GM19467 (cell line): ENCODE results near the gene KRTAP1-1.
"Not testable (repeated sequence)": the region's sequence is repeated elsewhere in the genome, so short reads cannot be mapped to it uniquely, and the experiment has no call there.

Source experiments
- ATAC-seq: cut with Tn5 transposase; IDR thresholded peaks from one replicate; pipeline ENCODE4 v1.9.1; 2021; ENCODE audit warnings: mild to moderate bottlenecking, moderate library complexity; ENCODE audit not compliant: unreplicated experiment

The KRTAP1-1 gene

GRCh38 chr17:41057547-41057946, 16.3 kb upstream of the KRTAP1-1 start:
- ATAC-seq: no peak

GRCh38 chr17:41055130-41055529, 13.9 kb upstream of the KRTAP1-1 start, which contains the start of gene KRTAP2-2:
TSS of gene KRTAP2-2 (minus strand) at chr17:41055230. CDS start at chr17:41055211, 19 bp downstream.
- ATAC-seq: not testable (repeated sequence)

- ATAC-seq: not testable (repeated sequence)
Measured at GRCh38 chr17:41054556-41054955, 13.3 kb upstream of the KRTAP1-1 start.

GRCh38 chr17:41054025-41054424, 12.8 kb upstream of the KRTAP1-1 start:
- ATAC-seq: no peak

- no peak for ATAC-seq
Measured at GRCh38 chr17:41052566-41052965, 11.3 kb upstream of the KRTAP1-1 start.

- ATAC-seq: no peak
Measured at GRCh38 chr17:41049110-41049509, 7.9 kb upstream of the KRTAP1-1 start.

- no peak for ATAC-seq
Measured at GRCh38 chr17:41048441-41048840, 7.2 kb upstream of the KRTAP1-1 start.

GRCh38 chr17:41046735-41047465, 5.7 kb upstream of the KRTAP1-1 start, which contains the start of gene KRTAP2-1:
TSS of gene KRTAP2-1 (minus strand) at chr17:41047316. CDS start at chr17:41047267, 49 bp downstream.
- ATAC-seq: not testable (repeated sequence)

- no peak for ATAC-seq
Measured at GRCh38 chr17:41042953-41043352, 1.7 kb upstream of the KRTAP1-1 start.

GRCh38 chr17:41037853-41038350, 3.3 kb downstream of the KRTAP1-1 start:
- ATAC-seq: no peak

GRCh38 chr17:41034346-41034935, 6.8 kb downstream of the KRTAP1-1 start, which contains the start of gene KRTAP1-3:
TSS of gene KRTAP1-3 (minus strand) at chr17:41034874. CDS start at chr17:41034821, 53 bp downstream.
- not testable (repeated sequence) for ATAC-seq

- ATAC-seq: no peak
Measured at GRCh38 chr17:41029633-41030245, 11.5 kb downstream of the KRTAP1-1 start, which contains the start of gene KRTAP1-4. TSS of gene KRTAP1-4 (minus strand) at chr17:41030195. CDS start at chr17:41030078, 117 bp downstream.

GRCh38 chr17:41026715-41027471, 14.4 kb downstream of the KRTAP1-1 start, which contains the start of gene KRTAP1-5:
TSS of gene KRTAP1-5 (minus strand) at chr17:41027208. CDS start at chr17:41027155, 53 bp downstream.
- no peak for ATAC-seq

- no peak for ATAC-seq
Measured at GRCh38 chr17:41024697-41025096, 16.6 kb downstream of the KRTAP1-1 start.

- ATAC-seq: no peak
Measured at GRCh38 chr17:41020336-41020735, 20.9 kb downstream of the KRTAP1-1 start.

- no peak for ATAC-seq
Measured at GRCh38 chr17:41019415-41019814, 21.8 kb downstream of the KRTAP1-1 start.

GRCh38 chr17:41018541-41018940, 22.7 kb downstream of the KRTAP1-1 start:
- no peak for ATAC-seq

GRCh38 chr17:41016578-41017215, 24.6 kb downstream of the KRTAP1-1 start:
- no peak for ATAC-seq

- ATAC-seq: no peak
Measured at GRCh38 chr17:41015454-41015853, 25.8 kb downstream of the KRTAP1-1 start.

- no peak for ATAC-seq
Measured at GRCh38 chr17:41013606-41014005, 27.6 kb downstream of the KRTAP1-1 start.
